HL-60 (cell line): ENCODE measurements around the gene RPUSD4.
A peak's percentile ranks its signal among the peaks of the same experiment; 100 is the strongest.

Source experiments
- DNase-seq, 2 experiments: peaks; one replicate each; pipeline ENCODE4 v3.0.0-alpha.2; 2010 to 2020; ENCODE audit warnings: low read depth in 1 of 2, low spot score in 1 of 2
- H3K27ac ChIP-seq: fragments of 250-450 bp; sonication (Bioruptor Pico); replicated peaks from 2 replicates; pipeline ENCODE4 v1.5.1; 2020; ENCODE audit warnings: mild to moderate bottlenecking, moderate library complexity
- H3K27me3 ChIP-seq: fragments of 250-450 bp; sonication (Bioruptor Pico); 2 replicates; pipeline ENCODE4 v1.5.1; 2021; ENCODE audit warnings: mild to moderate bottlenecking, moderate library complexity; ENCODE audit not compliant: insufficient read depth, poor library complexity, severe bottlenecking
- H3K4me3 ChIP-seq: replicated peaks from 2 replicates; pipeline ENCODE4 v1.5.1; 2011; ENCODE audit warnings: mild to moderate bottlenecking, control low read depth, low read length; ENCODE audit not compliant: insufficient read depth
- GABPA ChIP-seq: IDR thresholded peaks from 2 replicates; pipeline ENCODE4 v1.6.1; 2012; ENCODE audit warnings: low read depth
- POLR2AphosphoS5 ChIP-seq: IDR thresholded peaks from 2 replicates; pipeline ENCODE4 v1.6.1; 2012; ENCODE audit warnings: low read depth
- SPI1 ChIP-seq: IDR thresholded peaks from 2 replicates; pipeline ENCODE4 v1.6.1; 2012; ENCODE audit warnings: low read depth, mild to moderate bottlenecking, borderline replicate concordance
- TF ChIP-seq, protein P1 (sequence below): IDR thresholded peaks from one replicate; pipeline ENCODE4 v1.5.1; 2011; ENCODE audit warnings: low read length, control low read depth, inconsistent platforms; ENCODE audit not compliant: insufficient read depth
- TF ChIP-seq, protein P2 (sequence below): IDR thresholded peaks from 2 replicates; pipeline ENCODE4 v1.6.1; 2012; ENCODE audit warnings: low read depth; ENCODE audit not compliant: insufficient replicate concordance

The RPUSD4 gene

GRCh38 chr11:126216526-126217305 lies 5.3 kb upstream of the RPUSD4 start:
- no peak for DNase-seq
- TF ChIP-seq SPI1 (no peak), POLR2AphosphoS5 (no peak), GABPA (no peak)
- TF ChIP-seq, protein P1, sequence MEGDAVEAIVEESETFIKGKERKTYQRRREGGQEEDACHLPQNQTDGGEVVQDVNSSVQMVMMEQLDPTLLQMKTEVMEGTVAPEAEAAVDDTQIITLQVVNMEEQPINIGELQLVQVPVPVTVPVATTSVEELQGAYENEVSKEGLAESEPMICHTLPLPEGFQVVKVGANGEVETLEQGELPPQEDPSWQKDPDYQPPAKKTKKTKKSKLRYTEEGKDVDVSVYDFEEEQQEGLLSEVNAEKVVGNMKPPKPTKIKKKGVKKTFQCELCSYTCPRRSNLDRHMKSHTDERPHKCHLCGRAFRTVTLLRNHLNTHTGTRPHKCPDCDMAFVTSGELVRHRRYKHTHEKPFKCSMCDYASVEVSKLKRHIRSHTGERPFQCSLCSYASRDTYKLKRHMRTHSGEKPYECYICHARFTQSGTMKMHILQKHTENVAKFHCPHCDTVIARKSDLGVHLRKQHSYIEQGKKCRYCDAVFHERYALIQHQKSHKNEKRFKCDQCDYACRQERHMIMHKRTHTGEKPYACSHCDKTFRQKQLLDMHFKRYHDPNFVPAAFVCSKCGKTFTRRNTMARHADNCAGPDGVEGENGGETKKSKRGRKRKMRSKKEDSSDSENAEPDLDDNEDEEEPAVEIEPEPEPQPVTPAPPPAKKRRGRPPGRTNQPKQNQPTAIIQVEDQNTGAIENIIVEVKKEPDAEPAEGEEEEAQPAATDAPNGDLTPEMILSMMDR = no peak
- TF ChIP-seq, protein P2, sequence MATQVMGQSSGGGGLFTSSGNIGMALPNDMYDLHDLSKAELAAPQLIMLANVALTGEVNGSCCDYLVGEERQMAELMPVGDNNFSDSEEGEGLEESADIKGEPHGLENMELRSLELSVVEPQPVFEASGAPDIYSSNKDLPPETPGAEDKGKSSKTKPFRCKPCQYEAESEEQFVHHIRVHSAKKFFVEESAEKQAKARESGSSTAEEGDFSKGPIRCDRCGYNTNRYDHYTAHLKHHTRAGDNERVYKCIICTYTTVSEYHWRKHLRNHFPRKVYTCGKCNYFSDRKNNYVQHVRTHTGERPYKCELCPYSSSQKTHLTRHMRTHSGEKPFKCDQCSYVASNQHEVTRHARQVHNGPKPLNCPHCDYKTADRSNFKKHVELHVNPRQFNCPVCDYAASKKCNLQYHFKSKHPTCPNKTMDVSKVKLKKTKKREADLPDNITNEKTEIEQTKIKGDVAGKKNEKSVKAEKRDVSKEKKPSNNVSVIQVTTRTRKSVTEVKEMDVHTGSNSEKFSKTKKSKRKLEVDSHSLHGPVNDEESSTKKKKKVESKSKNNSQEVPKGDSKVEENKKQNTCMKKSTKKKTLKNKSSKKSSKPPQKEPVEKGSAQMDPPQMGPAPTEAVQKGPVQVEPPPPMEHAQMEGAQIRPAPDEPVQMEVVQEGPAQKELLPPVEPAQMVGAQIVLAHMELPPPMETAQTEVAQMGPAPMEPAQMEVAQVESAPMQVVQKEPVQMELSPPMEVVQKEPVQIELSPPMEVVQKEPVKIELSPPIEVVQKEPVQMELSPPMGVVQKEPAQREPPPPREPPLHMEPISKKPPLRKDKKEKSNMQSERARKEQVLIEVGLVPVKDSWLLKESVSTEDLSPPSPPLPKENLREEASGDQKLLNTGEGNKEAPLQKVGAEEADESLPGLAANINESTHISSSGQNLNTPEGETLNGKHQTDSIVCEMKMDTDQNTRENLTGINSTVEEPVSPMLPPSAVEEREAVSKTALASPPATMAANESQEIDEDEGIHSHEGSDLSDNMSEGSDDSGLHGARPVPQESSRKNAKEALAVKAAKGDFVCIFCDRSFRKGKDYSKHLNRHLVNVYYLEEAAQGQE = no peak
- Histone ChIP-seq H3K27ac (no peak overlapping the region), H3K4me3 (no peak overlapping the region), H3K27me3 (no peaks in the 10 kb centered on the region)

DNA sequence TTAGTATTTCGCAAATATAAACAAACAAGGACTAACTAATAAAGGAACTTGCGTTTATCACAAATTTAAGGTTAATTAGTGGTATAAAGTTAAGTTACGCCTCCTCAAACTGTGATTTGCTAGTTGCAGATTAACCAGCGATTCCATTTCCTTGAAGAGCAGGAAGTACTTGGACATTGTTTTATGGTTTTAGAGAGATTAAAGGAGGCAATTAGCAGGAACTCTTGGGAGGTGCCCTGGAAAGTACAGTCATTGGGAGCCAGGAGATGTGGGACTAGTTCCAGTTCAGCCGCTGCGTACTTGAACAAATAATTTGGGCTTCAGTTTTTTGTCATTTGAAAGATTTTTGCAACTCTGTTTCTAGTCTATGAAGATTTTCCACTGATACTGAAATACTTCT lies 3.4 kb upstream of the RPUSD4 start:
- DNase-seq = no peak
- Histone ChIP-seq H3K4me3 (no peak overlapping the region), H3K27ac (no peak overlapping the region), H3K27me3 (no peaks in the 10 kb centered on the region)
- TF ChIP-seq SPI1 (no peak), POLR2AphosphoS5 (no peak), GABPA (no peak)
- TF ChIP-seq, protein P1 = no peak
- TF ChIP-seq, protein P2 = no peak

DNA sequence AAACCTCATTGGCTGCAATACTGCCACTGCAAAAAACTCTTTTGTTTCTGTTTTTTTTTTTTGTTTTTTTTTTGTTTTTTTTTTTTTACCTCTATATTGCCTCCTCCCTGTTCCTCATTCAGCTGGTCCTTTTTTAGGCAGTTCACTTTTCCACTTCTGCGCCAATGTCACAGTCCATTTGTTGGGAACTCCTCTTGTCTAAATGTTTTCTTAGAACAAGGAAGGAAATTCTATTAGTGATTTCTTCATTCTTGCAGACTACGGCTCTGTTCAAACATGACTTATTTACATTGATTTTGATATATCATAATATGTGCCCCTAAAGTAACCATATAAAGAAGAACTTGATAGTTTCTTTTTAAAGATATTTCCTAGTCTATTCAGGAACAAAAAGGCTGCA lies 3.0 kb upstream of the RPUSD4 start:
- no peak overlapping the region for H3K27ac ChIP-seq
- TF ChIP-seq, protein P1 = no peak
- TF ChIP-seq GABPA (no peak), POLR2AphosphoS5 (no peak), SPI1 (no peak; the same call in 1 of the 2 replicates)
- TF ChIP-seq, protein P2 = no peak
- H3K27me3 ChIP-seq = no peaks in the 10 kb centered on the region
- no peak overlapping the region for H3K4me3 ChIP-seq
- DNase-seq = peak in 1 of 2 experiments; percentile 34
